Activated T-cell treated with anti-CD3 and anti-CD28 coated beads, Interleukin-2, amount 50 U/mL, for 72 hours (primary cell): ENCODE results near the gene PCAT7. TPM values are rescaled to one million over a fixed set of nuclear protein-coding genes. Genes with fewer than 3 reads are reported as not detected.
"Not testable (repeated sequence)": the region's sequence is repeated elsewhere in the genome, so short reads cannot be mapped to it uniquely, and the experiment has no call there.

ENCODE experiments used
- ATAC-seq, 2 donors: fragments of 150-1000 bp; cut with Tn5 transposase; replicated peaks in 1 of 2; 2 replicates each; pipeline ENCODE4 v1.10.0; 2021; ENCODE audit warnings: moderate library complexity in 2 of 2, mild to moderate bottlenecking in 1 of 2
- DNase-seq, 2 donors: peaks; one replicate each; pipeline ENCODE4 v3.0.0; 2021 to 2022; ENCODE audit warnings: mixed read lengths in 1 of 2
- H3K27ac Mint-ChIP-seq: one replicate; pipeline ENCODE4 v1.8.0; 2022; ENCODE audit warnings: mild to moderate bottlenecking, moderate library complexity, mixed read lengths
- H3K27me3 Mint-ChIP-seq: one replicate; pipeline ENCODE4 v1.8.0; 2022; ENCODE audit warnings: low read depth, mixed read lengths
- H3K36me3 Mint-ChIP-seq, 2 donors: one replicate each; pipeline ENCODE4 v1.8.0; 2022; ENCODE audit warnings: mixed read lengths in 2 of 2, mild to moderate bottlenecking in 1 of 2; ENCODE audit not compliant: insufficient read depth in 2 of 2
- H3K4me1 Mint-ChIP-seq: one replicate; pipeline ENCODE4 v1.8.0; 2022; ENCODE audit warnings: low read depth, mixed read lengths
- H3K4me3 Mint-ChIP-seq, 2 donors: one replicate each; pipeline ENCODE4 v1.8.0; 2022; ENCODE audit warnings: mild to moderate bottlenecking in 2 of 2, mixed read lengths in 2 of 2, moderate library complexity in 2 of 2
- H3K9me3 Mint-ChIP-seq, 2 donors: one replicate each; pipeline ENCODE4 v1.8.0; 2022; ENCODE audit warnings: mixed read lengths in 2 of 2
- total RNA-seq, 2 donors: library from RNA; stranded (reverse); gene quantifications; one replicate each; pipeline ENCODE4 v1.2.3, GENCODE V29; 2022

Gene PCAT7
- total RNA-seq, 2 donors from 2014 or later: not detected

GRCh38 chr9:94534901-94535300, 20.0 kb upstream of the PCAT7 start:
- Mint-ChIP-seq H3K36me3 (no peaks in the 10 kb centered on the region), H3K4me1 (no peaks in the 10 kb centered on the region)

GRCh38 chr9:94538908-94539307, 16.0 kb upstream of the PCAT7 start:
- H3K27ac Mint-ChIP-seq: no peak overlapping the region
- no peak overlapping the region for H3K4me3 Mint-ChIP-seq
- ATAC-seq (no peak), DNase-seq (no peak)
- H3K36me3 Mint-ChIP-seq: no peaks in the 10 kb centered on the region
- no peaks in the 10 kb centered on the region for H3K9me3 Mint-ChIP-seq
- H3K4me1 Mint-ChIP-seq: no peaks in the 10 kb centered on the region
- H3K27me3 Mint-ChIP-seq: peaks cover 15% of the 10 kb centered on the region

More at GRCh38 chr9:94534901-94535300, 20.0 kb upstream of the PCAT7 start:
- no peaks in the 10 kb centered on the region for H3K9me3 Mint-ChIP-seq
- H3K27ac Mint-ChIP-seq: no peak overlapping the region
- H3K27me3 Mint-ChIP-seq: peaks cover 14% of the 10 kb centered on the region
- DNase-seq (no peak), ATAC-seq (no peak)
- no peak overlapping the region for H3K4me3 Mint-ChIP-seq

GRCh38 chr9:94544335-94544734, 10.5 kb upstream of the PCAT7 start:
- H3K27ac Mint-ChIP-seq: not testable (repeated sequence)

GRCh38 chr9:94545940-94546339, 8.9 kb upstream of the PCAT7 start:
- ATAC-seq (no peak), DNase-seq (no peak)
- Mint-ChIP-seq H3K27me3 (peaks cover 31% of the 10 kb centered on the region), H3K27ac (no peak overlapping the region), H3K36me3 (no peaks in the 10 kb centered on the region), H3K9me3 (no peaks in the 10 kb centered on the region), H3K4me3 (no peak overlapping the region), H3K4me1 (no peaks in the 10 kb centered on the region)

More at GRCh38 chr9:94544335-94544734, 10.5 kb upstream of the PCAT7 start:
- not testable (repeated sequence) for H3K4me3 Mint-ChIP-seq, DNase-seq, H3K4me1 Mint-ChIP-seq, H3K9me3 Mint-ChIP-seq, H3K36me3 Mint-ChIP-seq, ATAC-seq
- H3K27me3 Mint-ChIP-seq: peaks cover 33% of the 10 kb centered on the region

GRCh38 chr9:94553029-94553938, 1.6 kb upstream of the PCAT7 start:
- Mint-ChIP-seq H3K36me3 (no peaks in the 10 kb centered on the region), H3K4me1 (no peaks in the 10 kb centered on the region), H3K27ac (no peak overlapping the region), H3K9me3 (no peaks in the 10 kb centered on the region), H3K27me3 (peaks cover 13% of the 10 kb centered on the region), H3K4me3 (no peak overlapping the region)
- ATAC-seq (no peak), DNase-seq (no peak)

- peak in 1 of 2 donors; percentile 15 for ATAC-seq
- no peak overlapping the region for H3K4me3 Mint-ChIP-seq
Measured at GRCh38 chr9:94554078-94554438, 825 bp upstream of the PCAT7 start.

GRCh38 chr9:94557376-94557775, 2.5 kb downstream of the PCAT7 start:
- no peaks in the 10 kb centered on the region for H3K9me3 Mint-ChIP-seq
- no peaks in the 10 kb centered on the region for H3K27me3 Mint-ChIP-seq
- no peak overlapping the region for H3K4me3 Mint-ChIP-seq
- no peaks in the 10 kb centered on the region for H3K36me3 Mint-ChIP-seq
- H3K4me1 Mint-ChIP-seq: no peaks in the 10 kb centered on the region
- H3K27ac Mint-ChIP-seq: no peak overlapping the region
- ATAC-seq (no peak), DNase-seq (no peak)

More at GRCh38 chr9:94554078-94554438, 825 bp upstream of the PCAT7 start:
- Mint-ChIP-seq H3K27me3 (peaks cover 6% of the 10 kb centered on the region), H3K27ac (no peak overlapping the region), H3K4me1 (no peaks in the 10 kb centered on the region), H3K36me3 (no peaks in the 10 kb centered on the region), H3K9me3 (no peaks in the 10 kb centered on the region)
- no peak for DNase-seq

- H3K4me3 Mint-ChIP-seq: no peak overlapping the region
- no peaks in the 10 kb centered on the region for H3K9me3 Mint-ChIP-seq
- ATAC-seq (peak in 1 of 2 donors; percentile 51), DNase-seq (no peak)
- H3K4me1 Mint-ChIP-seq: no peaks in the 10 kb centered on the region
- no peak overlapping the region for H3K27ac Mint-ChIP-seq
- peaks cover 6% of the 10 kb centered on the region for H3K27me3 Mint-ChIP-seq
- no peaks in the 10 kb centered on the region for H3K36me3 Mint-ChIP-seq
Measured at GRCh38 chr9:94560237-94560636, 5.4 kb downstream of the PCAT7 start.

- no peaks in the 10 kb centered on the region for H3K9me3 Mint-ChIP-seq
- no peak overlapping the region for H3K4me3 Mint-ChIP-seq
- no peak for DNase-seq
- ATAC-seq: no peak
- H3K27ac Mint-ChIP-seq: no peak overlapping the region
- no peaks in the 10 kb centered on the region for H3K36me3 Mint-ChIP-seq
- H3K27me3 Mint-ChIP-seq: peaks cover 6% of the 10 kb centered on the region
- no peaks in the 10 kb centered on the region for H3K4me1 Mint-ChIP-seq
Measured at GRCh38 chr9:94563548-94563947, 8.7 kb downstream of the PCAT7 start.

- not testable (repeated sequence) for H3K27me3 Mint-ChIP-seq, H3K4me1 Mint-ChIP-seq, ATAC-seq, H3K4me3 Mint-ChIP-seq, H3K27ac Mint-ChIP-seq, DNase-seq, H3K36me3 Mint-ChIP-seq, H3K9me3 Mint-ChIP-seq
Measured at GRCh38 chr9:94564279-94564678, 9.4 kb downstream of the PCAT7 start.

- no peaks in the 10 kb centered on the region for H3K9me3 Mint-ChIP-seq
- H3K27me3 Mint-ChIP-seq: peaks cover 6% of the 10 kb centered on the region
- H3K4me3 Mint-ChIP-seq: no peak overlapping the region
- H3K36me3 Mint-ChIP-seq: no peaks in the 10 kb centered on the region
- no peak overlapping the region for H3K27ac Mint-ChIP-seq
- DNase-seq (no peak), ATAC-seq (no peak)
- H3K4me1 Mint-ChIP-seq: no peaks in the 10 kb centered on the region
Measured at GRCh38 chr9:94566550-94566949, 11.7 kb downstream of the PCAT7 start.

GRCh38 chr9:94567271-94567670, 12.4 kb downstream of the PCAT7 start:
- DNase-seq (no peak), ATAC-seq (no peak)
- no peaks in the 10 kb centered on the region for H3K9me3 Mint-ChIP-seq
- H3K4me3 Mint-ChIP-seq: no peak overlapping the region
- H3K27me3 Mint-ChIP-seq: peaks cover 13% of the 10 kb centered on the region
- H3K27ac Mint-ChIP-seq: no peak overlapping the region
- H3K4me1 Mint-ChIP-seq: no peaks in the 10 kb centered on the region
- H3K36me3 Mint-ChIP-seq: no peaks in the 10 kb centered on the region

- ATAC-seq (no peak), DNase-seq (no peak)
- Mint-ChIP-seq H3K27me3 (peaks cover 18% of the 10 kb centered on the region), H3K9me3 (no peaks in the 10 kb centered on the region), H3K4me3 (no peak overlapping the region), H3K4me1 (no peaks in the 10 kb centered on the region), H3K27ac (no peak overlapping the region), H3K36me3 (no peaks in the 10 kb centered on the region)
Measured at GRCh38 chr9:94568250-94568889, 13.5 kb downstream of the PCAT7 start.
